SK-N-MC (cell line): ENCODE data around the gene FKBP6.
"Not testable (repeated sequence)": the region's sequence is repeated elsewhere in the genome, so short reads cannot be mapped to it uniquely, and the experiment has no call there.

Source experiments
- EZH2 ChIP-seq: fragments of 200-600 bp; sonication (generic); IDR thresholded peaks from one replicate; pipeline ENCODE4 v1.6.1; 2017; ENCODE audit warnings: antibody characterized with exemption
- FOXP2 ChIP-seq: optimal IDR thresholded peaks from 2 replicates; pipeline ENCODE3; 2011; ENCODE audit warnings: mild to moderate bottlenecking, moderate library complexity; ENCODE audit not compliant: insufficient read depth; ENCODE audit errors: extremely low read length, control extremely low read depth
- POLR2AphosphoS5 ChIP-seq: IDR thresholded peaks from 2 replicates; pipeline ENCODE4 v1.6.1; 2012; ENCODE audit warnings: mild to moderate bottlenecking, low read depth, low read length, borderline replicate concordance

- not testable (repeated sequence) for TF ChIP-seq EZH2, POLR2AphosphoS5, FOXP2
Observed at GRCh38 chr7:73297235-73297634, 30.7 kb upstream of the FKBP6 start.
